Erythroblast (primary cell): ENCODE data around the gene SPTSSA.

Experiments
- GATA1 ChIP-seq: IDR thresholded peaks from 2 replicates; pipeline ENCODE4 v1.6.1; 2011; ENCODE audit warnings: low read depth, mild to moderate bottlenecking, control low read depth, low read length, moderate library complexity
- POLR2A ChIP-seq: IDR thresholded peaks from 2 replicates; pipeline ENCODE4 v1.6.1; 2011; ENCODE audit warnings: mild to moderate bottlenecking, low read length

- TF ChIP-seq GATA1 (no peak), POLR2A (no peak)
These were observed 34.1 kb upstream of the SPTSSA start for GRCh38 chr14:34496007-34496678.
